ENCODE results near the gene SOX8.
A peak's percentile ranks its signal among the peaks of the same experiment; 100 is the strongest.

The SOX8 gene

DNA sequence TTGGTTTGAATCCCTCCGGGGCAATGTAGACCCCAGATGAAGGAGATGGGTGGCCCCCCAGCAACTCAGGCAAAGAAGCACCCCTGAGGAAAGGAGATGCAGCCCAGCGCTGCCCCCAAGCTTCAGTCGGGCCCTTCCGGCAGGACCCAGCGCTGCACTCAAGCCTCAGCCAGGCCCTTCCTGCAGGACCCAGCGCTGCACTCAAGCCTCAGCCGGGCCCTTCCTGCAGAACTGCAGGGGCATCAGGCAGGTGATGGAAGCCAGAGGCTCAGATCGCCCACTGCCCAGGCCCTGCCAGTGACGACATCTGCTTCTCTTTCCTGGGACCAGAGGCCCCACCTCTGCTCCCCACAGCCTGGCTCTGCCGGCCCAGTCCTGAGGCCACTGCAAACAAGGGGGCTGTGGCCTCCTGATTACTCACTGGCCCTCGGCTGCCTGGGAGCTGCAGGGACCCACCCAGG, 7.8 kb downstream of the SOX8 start:
- DNase-seq, result no peak

DNA sequence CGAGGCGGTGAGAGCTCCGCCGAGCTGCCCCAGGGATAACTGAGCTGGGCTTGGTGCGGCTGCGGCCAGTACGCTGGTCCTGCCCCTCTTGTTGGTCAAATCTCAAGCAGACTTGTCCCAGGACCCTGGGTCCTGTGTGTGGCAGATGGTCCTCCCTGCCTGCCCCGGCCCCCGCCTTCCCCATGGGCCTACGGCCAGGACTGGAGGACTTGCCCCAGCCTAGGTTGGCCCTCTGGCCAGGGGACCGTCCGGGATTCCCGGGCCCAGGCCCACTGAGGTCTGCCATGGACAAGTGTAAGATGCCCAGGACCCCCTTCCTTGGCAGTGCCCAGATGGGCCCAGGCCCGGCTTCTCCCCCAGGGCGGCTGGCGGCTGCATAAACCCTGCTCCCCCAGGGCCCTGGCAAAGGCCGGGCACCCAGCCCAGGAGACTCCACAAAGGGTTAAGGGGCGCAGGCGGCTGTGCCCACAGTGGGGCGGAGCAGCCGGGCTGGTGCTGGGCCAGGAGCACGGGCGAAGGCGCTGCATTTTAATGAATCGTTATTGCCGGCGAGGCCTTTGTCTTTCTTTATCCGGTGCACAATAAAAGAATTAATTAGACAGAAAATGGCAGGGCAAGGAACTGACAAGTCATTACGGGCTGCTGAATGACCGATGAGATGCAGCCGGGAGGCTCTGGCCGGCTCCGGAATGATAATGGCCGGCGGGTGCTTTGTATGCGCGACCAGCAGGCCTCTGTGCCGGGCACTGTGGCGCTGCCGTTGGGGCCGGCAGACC, 9.1 kb downstream of the SOX8 start:
- no peak for DNase-seq

DNA sequence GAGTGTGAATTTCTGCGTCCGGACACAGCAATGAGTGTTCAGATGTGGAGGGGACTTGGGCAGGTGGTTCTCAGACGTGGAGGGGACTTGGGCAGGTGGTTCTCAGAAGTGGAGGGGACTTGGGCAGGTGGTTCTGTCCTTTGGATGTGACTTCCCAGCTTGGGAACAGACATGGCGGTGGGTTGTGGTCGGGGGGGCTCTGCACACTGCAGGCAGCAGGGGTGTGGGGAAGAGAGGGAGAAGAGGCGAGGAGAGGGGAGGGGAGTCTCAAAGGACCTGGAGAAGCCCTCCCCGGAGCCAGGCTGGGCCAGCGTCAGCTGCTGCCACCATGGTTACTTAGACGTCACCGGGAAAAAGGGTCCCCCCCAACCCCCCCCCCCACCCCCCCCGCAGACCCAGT, 9.8 kb downstream of the SOX8 start:
- no peak for DNase-seq

DNA sequence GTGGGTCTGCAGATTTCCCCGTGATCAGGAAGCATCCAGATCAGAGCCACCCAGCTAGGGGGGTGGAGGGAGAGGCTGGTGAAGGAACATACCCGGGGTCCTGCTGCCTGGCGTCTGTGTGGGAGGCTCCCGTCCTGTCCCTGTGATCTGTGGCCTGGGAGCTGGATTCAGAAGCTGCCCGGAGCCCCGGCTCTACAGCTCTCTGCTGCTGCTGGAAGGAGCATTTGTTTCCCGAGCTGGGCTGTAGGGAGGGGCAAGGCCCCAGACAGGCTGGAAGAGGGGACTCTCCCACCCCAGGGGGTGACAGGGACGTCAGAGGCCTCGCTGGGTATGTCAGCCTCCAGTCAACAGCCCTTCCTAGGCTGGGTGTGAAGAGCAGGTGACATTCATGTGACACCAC, 10.2 kb downstream of the SOX8 start:
- DNase-seq, result no peak

DNA sequence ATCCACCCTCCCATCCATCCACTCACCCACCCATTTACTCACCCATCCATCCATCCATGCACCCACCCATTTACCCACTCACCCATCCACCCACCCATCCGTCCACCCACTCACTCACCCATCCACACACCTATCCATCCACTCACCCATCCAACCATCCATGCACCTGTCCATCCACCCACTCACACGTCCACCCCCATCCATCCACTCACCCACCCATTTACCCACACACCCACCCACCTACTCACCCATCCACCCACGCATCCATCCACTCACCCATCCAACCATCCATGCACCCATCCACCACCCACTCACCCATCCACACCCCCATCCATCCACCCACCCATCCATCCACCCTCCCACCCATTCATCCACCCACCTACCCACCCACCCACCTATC, 12.2 kb downstream of the SOX8 start:
- DNase-seq, result no peak

DNA sequence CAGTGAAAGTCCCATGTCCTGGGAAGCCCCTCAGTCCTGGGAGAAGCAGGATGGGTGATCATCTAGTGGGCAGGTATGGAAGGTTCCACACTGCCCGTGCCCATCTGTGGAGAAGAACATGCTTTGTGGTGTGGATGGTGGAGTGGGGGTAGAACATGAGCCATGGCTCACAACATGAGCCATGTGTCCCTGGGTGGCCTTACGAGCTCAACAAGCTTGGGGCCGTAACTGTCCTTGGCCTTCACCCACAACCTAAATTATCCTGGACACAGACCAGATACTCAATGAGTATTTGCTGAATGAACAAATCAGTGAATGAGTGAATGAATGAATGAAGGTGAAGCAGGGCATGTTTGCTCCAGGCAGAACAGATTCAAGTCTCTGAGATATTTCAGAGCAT, 13.5 kb downstream of the SOX8 start:
- no peak for DNase-seq

DNA sequence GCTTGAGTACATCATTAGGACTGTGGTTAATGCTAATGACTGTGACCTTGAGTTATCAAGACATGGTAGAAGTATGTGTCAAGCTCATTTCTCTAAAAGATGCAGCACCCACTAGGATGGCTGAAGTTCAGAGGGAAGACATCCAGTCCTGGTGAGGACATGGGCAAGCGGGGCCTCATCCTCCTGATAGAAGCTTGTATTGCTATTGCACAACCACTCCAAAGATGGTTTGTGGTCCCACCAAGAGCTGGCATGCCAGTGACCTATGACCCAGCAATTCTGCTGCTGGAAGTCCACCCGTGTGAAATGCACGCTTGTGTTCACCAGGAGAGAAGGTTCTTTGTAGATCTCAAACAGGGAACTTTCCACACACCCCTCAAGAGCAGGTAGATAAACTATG, 14.2 kb downstream of the SOX8 start:
- DNase-seq, result no peak

DNA sequence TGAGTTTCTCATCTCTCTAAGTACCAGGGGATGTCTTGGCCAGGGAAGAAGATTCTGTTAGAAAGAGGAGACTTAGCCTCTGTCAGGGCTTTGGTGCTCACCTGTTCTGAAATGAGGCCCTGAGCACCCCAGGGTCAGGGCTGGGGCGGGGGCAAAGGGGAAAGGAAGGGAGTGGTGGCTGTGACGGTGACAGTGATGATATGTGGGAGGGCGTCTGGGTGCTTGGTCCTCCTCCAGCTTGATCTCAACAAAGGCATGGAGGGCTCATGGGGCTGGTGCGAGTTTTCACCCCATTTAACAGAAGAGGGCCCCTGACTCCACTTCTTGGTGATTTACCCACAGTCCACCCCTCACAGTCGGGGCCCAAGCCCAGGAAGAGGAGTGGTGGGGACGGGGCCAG, 15.1 kb downstream of the SOX8 start:
- DNase-seq, result no peak

DNA sequence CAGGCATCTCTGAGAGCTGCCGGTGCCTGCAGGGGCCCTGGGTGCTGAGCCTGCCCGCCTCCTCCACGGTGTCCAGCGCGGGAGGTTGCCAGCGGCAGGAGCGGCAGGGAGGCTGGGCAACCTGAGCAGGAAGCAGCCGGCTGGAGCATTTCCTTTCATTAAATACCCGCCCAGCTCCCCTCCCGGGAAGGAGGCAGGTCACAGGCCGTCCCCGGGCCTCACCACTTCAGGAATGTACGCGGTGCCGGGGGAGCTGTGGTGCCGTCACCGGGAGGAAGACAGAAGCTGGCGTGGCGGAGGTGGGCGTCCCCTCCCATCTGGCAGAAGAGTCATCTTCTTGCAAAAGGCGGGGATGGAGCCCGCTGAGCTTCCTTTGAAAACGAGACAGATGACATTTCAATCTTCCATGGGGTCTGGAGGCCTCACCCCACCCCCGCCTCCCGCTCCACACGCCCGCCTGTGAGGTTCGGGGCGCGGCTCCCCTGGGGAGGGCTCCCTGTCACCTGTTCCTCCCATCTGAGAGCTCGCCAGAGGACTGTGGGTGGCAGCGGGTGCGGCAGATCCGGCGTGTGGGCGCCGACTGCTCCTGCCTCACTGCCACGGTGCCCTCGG, 16.0 kb downstream of the SOX8 start:
- DNase-seq, result peak; percentile 75

DNA sequence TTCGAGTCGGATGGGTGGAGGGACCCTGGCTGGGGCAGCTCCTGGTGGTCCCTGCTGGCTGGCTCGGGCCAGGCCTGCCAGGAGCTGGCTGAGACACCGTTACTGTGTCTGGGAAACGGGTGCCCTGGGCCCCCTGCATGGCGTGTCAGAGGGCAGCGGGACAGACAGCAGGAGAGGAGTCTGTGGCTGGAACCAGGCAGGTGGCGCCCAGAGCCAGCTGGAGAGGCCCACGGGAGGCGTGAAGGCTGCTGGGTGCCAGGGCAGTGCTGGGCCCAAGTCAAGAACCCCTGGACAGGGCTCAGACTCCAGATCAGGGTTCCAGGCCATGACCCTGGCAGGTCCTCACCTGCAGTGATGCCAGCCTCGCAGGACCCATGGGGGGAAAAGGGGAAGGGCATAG, 16.6 kb downstream of the SOX8 start:
- peak; percentile 36 for DNase-seq

DNA sequence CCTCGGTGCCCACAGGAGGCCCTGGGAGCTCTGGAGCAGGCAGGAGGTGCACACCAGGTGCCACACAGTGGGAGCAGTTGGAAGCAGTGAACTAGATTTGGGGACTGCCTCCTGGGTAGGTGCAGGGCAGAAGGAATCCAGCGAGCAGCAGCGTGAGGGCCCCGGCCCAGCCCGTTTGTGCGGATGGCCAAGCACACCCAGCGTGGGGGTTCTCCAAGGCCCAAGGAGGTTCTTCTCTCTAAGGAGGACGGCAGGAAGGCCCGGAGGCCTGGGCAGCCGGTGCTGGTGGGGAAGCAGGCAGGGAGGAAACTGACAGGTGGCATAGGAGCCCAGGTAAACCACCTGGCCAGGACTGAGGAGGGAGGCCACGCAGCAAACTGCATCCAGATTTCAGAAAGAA, 17.0 kb downstream of the SOX8 start:
- DNase-seq, result no peak

DNA sequence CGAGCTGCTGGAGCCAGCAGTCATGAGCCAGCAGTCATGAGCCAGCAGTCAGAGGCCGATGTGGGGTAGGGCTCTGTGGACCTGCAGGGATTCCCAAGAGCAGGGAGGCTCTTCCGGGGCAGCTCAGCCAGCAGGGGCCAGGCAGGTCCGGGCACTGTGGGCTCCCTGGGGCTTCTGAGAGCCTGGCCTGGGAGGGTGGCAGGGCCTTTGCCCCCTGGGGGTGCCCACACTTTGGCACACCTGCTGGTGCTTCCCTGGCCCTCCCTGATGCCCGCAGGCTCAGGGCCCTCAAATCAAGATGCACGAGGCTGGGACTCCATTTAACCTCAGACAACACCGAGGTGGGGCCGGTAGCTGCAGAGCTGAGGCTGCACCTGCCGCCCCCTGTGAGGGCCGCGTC, 18.1 kb downstream of the SOX8 start:
- no peak for DNase-seq

DNA sequence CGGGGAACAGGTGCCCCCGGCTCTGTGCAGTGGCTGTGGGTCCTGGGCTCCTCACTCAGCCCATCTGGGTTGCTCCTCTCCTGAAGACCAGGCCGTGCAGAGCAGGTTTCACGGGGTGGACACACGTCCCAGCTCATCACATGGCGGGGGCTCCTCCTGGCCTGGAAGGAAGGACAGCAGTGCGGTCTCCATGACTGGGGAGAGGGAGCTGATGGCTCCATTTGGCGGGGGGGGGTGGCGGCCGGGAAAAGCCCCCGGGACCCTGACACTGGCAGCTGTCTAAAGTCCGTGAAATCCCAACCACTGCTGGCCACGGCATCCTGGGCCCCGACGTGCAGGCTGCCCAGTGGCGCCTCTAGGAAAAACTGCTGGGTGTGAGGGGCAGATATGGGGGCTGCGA, 19.0 kb downstream of the SOX8 start:
- no peak for DNase-seq

DNA sequence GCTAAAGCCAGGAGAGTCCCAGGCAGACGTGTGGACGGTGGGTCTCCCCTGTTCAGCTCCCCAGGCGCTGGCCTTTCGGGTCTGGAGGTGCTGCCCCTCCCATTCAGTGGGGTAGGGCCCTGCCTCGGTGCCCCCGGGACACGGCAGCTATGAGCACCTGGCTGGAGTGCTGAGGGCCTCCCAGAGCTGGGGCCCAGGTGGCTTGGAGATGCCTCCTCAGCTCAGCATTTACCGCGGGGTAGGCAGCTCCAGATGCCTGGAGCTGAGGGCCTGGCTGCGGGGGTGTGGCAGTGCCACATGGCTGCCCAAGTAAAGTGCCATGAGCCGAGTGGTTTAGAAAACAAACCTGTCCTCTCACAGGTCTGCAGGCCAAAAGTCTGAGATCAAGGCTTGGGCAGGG, 19.5 kb downstream of the SOX8 start:
- no peak for DNase-seq

DNA sequence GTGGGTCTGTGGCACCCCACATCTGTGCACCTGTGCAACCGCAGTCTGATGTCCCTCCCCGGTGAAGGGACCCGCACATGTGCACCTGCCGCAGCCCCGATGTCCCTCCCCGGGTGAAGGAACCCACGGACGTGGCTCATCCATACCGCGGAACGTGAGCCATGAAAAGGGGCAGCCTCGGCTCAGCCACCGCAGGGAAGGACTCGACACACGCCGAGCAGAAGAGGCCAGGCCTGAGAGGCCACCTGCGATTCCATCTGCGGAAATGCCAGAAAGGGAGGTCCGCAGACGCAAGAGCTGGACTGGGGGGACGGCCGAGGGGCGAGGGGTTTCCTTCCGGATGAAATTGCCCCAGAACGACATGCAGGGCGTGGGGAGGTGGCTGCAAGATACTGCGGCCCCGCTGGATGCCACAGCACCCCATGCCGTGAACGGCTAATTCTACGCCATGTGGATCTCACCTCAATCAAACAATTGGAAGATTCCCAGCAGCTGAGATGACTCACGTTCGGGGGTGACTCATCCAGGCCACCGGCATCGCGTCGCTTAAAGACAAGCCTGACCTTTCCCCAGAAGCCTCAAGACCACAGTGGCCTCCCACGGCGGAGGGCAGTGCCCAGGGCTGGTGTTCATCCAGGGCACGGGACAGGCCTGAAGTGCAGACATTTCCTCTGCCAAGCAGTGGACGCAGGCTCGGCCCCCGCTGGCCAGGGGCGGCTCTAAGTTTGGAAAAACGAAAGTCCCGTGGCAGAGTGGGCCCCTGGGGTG, 21.0 kb downstream of the SOX8 start:
- DNase-seq, result peak; percentile 73

DNA sequence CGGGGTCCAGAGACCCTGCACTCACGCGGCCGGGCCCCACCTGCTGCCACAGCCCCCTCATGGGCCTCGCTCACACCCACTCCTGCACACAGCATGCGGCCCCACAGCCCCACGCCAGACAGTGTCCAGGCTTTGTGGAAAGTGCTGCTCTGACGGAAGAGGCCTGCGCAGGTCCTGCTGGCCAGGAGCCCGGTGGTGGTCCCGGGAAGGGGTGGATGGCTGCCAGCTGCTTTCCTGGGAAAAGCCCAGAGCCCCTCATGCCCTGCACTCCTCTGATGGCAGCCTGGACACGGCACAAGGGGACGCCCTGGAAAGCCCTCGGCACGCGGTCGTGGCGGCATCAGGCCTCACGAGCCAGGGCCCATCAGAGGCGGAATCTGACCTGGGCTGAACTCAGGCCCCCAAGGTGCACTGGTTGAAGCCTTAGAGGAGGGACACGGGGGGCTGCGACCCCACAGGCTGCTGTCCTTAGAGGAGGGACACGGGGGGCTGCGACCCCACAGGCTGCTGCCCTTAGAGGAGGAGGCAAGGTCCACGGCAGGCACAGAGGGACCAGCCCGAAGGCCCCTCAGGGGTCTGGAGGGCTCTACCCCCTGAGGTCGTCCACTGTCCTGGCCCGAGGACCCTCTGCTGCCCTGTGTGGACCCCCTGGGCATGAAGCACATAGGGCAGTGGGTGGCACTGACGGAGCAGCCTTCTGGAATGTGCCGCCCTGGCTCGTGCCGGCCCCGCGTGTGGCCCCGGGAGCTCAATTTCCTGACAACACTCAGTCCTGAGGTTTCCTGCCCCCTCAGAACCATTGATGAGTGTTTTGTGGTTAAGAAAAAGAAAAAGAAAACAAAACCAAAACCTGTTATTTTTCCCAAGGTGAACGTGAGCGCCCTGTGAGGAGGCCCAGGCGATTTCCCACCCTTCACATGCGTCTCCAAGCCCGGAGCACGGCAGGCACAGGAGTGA, 22.1 kb downstream of the SOX8 start:
- peak; percentile 48 for DNase-seq

DNA sequence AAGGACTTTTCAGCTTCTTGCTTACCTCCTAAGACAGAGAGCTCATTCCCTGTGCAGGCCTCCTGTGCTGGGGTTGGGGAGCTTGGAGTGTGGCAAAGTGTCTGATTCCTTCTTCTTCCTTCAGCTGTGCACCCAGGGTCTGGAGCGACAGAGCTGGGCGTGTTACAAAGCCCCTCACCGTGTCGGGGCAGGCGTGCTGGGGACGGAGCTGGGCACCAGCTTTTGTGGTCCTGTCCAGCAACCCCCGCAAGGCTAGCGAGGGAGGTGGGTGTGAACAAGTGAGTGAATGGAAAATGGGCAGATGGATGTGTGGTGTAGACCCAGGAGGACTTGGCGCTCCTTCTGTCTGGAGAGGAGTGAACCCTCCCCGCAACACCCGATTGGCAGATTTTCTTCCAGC, 23.7 kb downstream of the SOX8 start:
- DNase-seq, result no peak

DNA sequence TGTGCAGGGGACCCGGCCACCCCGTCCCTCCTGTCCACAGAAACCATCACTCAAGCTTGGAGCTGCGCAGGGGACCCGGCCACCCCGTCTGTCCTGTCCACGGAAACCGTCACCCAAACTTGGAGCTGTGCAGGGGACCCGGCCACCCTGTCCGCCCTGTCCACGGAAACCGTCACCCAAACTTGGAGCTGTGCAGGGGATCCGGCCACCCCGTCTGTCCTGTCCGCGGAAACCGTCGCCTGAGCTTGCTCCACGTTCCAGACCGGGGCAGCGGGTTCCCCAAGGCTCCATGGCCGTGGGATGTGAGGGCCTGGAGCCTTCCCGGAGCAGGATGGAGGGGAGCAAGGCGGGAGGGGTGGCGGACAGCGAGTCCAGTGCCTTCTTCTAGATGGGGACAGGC, 25.2 kb downstream of the SOX8 start:
- no peak for DNase-seq

DNA sequence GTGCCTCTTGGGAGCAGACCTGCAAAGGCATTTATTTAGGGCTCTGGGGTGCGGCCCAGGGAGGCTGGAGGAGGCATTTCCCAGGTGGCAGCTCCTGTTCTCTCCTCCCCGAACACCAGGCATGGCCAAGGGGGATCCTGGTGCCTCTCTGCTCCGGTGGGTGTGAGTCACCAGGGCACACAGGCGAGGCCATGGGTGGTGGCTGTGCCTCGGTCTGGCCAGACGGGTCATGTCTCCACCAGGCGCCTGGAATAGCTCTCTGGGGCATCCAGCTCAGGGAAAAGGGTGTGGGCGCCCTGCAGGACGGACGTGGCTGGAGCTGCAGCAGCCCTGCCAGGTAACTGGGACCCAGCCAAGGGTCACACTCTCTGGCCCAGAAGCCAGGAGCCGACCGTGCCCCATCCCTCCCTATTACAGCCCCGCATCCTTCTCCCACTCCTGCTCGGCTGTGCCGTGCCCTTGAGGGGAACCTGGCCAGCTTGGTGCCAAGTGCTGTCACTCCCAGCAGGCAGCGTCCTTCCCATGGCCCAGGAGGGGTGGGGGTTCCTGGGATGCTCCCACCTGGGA, 25.8 kb downstream of the SOX8 start:
- DNase-seq, result no peak

DNA sequence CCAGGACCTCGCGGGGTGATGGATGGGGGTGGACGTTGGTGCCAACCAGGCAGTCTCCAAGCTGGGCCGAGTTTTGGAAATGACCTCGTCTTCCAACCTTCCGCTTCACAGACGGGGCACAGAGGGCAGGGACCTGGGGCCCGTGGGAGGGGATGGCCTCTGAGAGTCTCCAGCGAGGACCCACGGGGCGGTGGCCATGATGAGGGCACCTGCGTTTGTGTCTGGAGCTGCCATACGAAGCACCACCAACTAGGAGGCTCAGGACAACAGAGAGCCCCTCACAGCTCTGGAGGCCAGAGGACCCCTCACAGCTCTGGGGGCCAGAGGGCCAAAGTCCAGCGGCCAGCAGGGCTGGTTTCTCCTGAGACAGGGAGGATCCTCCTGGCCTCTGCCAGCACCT, 26.5 kb downstream of the SOX8 start:
- DNase-seq, result no peak

DNA sequence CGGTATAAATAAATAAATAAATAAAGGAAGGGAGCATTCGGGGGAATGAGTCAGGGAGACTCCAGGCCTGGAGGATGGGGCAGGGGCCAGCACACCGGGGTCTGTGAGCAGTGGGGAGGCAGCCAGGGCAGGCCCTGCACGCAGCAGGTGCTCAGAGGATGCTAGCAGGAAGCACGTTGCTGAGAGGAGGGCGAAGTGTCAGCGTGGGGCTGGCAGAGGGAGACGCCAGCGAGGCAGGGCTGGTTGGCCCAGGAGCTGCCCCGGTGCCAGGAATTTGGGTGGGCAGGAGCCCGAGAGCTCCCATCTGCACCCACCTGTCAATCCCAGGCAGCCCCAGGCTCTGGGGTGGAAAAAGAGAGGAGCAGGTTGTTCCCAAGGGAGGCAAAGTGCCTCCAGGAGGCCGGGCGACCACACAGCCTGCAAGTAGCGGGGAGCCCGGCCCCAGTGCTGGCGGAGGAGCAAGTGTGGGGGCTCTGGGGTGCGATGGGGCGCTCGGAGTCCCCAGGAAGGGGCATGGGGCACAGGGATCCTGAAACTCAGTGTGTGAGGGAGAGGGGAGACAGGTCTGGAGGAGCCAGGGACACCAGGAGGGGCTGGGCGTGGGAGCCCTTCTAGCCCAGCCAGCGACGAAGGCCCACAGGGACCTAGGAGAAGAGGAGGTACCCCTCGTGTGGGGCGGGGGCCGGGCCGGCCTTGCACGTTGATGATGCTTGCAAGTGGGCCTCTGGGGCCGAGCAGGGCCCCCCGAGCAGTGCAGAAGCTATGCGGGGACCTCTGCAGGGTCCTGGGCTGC, 28.0 kb downstream of the SOX8 start:
- no peak for DNase-seq

DNA sequence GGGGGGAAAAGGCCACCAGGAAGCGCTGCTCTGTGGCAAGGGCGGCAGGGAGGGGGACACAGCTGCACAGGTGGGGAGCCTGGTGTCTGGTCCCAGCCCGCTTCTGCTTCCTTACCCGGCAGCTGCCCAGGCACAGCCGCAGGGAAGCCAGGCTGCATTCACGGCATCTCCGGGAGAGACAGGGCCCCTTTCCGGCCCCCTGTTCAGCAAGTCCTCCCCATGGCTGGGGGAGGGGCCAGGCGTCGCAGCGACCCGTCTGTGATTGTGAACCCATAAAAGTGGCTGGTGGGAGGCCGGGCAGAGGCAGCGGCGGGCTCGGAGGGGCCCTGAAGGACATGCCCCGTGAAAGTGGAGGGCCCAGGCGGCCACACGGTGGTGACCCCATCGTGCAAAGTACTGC, 28.7 kb downstream of the SOX8 start:
- DNase-seq, result no peak
